ENCODE data around the gene SMC1A.
"Not testable (repeated sequence)": the region's sequence is repeated elsewhere in the genome, so short reads cannot be mapped to it uniquely, and the experiment has no call there.

The SMC1A gene

GRCh38 chrX:53422861-53423306 is 430 bp upstream of the SMC1A start, which contains the start of gene RIBC1:
Gene RIBC1 (plus strand): TSS chrX:53422873. CDS start chrX:53426277, 3,404 bp downstream.
- DNase-seq (ENCODE audit: low read depth in 3 of 3): no peak

GRCh38 chrX:53421772-53422085 is 725 bp downstream of the SMC1A start:
- DNase-seq (ENCODE audit: low read depth in 3 of 3): no peak

GRCh38 chrX:53421125-53421524 is 1.3 kb downstream of the SMC1A start:
- DNase-seq (ENCODE audit: low read depth in 3 of 3): no peak

- DNase-seq (ENCODE audit: low read depth in 3 of 3): not testable (repeated sequence)
Observed at GRCh38 chrX:53420351-53420750, 2.1 kb downstream of the SMC1A start.

- no peak for DNase-seq (ENCODE audit: low read depth in 3 of 3)
Observed at GRCh38 chrX:53412446-53412845, 10.0 kb downstream of the SMC1A start.

GRCh38 chrX:53403535-53403934 is 18.9 kb downstream of the SMC1A start:
- no peak for DNase-seq (ENCODE audit: low read depth in 3 of 3)

GRCh38 chrX:53398216-53398615 is 24.2 kb downstream of the SMC1A start:
- no peak for DNase-seq (ENCODE audit: low read depth in 3 of 3)

GRCh38 chrX:53395605-53396298 is 26.7 kb downstream of the SMC1A start:
- DNase-seq (ENCODE audit: low read depth in 3 of 3): no peak

GRCh38 chrX:53383376-53384076 is 38.9 kb downstream of the SMC1A start:
- no peak for DNase-seq (ENCODE audit: low read depth in 3 of 3)

- no peak for DNase-seq (ENCODE audit: low read depth in 3 of 3)
Observed at GRCh38 chrX:53379747-53380146, 42.7 kb downstream of the SMC1A start.

- DNase-seq (ENCODE audit: low read depth in 3 of 3): no peak
Observed at GRCh38 chrX:53379008-53379710, 43.3 kb downstream of the SMC1A start.

- no peak for DNase-seq (ENCODE audit: low read depth in 3 of 3)
Observed at GRCh38 chrX:53377464-53377863, 45.0 kb downstream of the SMC1A start.

GRCh38 chrX:53376888-53377287 is 45.6 kb downstream of the SMC1A start:
- DNase-seq (ENCODE audit: low read depth in 3 of 3): no peak

GRCh38 chrX:53374923-53375322 is 47.5 kb downstream of the SMC1A start:
- DNase-seq (ENCODE audit: low read depth in 3 of 3): no peak

- DNase-seq (ENCODE audit: low read depth in 3 of 3): no peak
Observed at GRCh38 chrX:53374222-53374820, 48.1 kb downstream of the SMC1A start.

- no peak for DNase-seq (ENCODE audit: low read depth in 3 of 3)
Observed at GRCh38 chrX:53373307-53373706, 49.1 kb downstream of the SMC1A start.

- DNase-seq (ENCODE audit: low read depth in 3 of 3): not testable (repeated sequence)
Observed at GRCh38 chrX:53366454-53366853, 56.0 kb downstream of the SMC1A start.

GRCh38 chrX:53362449-53362848 is 60.0 kb downstream of the SMC1A start:
- DNase-seq (ENCODE audit: low read depth in 3 of 3): no peak

GRCh38 chrX:53357799-53358530 is 64.5 kb downstream of the SMC1A start:
- no peak for DNase-seq (ENCODE audit: low read depth in 3 of 3)

GRCh38 chrX:53356186-53356585 is 66.3 kb downstream of the SMC1A start:
- DNase-seq (ENCODE audit: low read depth in 3 of 3): peak in 1 of 3 donors; percentile 27

- DNase-seq (ENCODE audit: low read depth in 3 of 3): no peak
Observed at GRCh38 chrX:53354669-53355068, 67.8 kb downstream of the SMC1A start.

GRCh38 chrX:53347948-53348347 is 74.5 kb downstream of the SMC1A start:
- no peak for DNase-seq (ENCODE audit: low read depth in 3 of 3)
